Iris pigment epithelial cell (primary cell): ENCODE measurements around the gene CAVIN1.
"Not testable (repeated sequence)": the region's sequence is repeated elsewhere in the genome, so short reads cannot be mapped to it uniquely, and the experiment has no call there.

Experiments used
- DNase-seq: peaks from one replicate; pipeline ENCODE4 v3.0.0-alpha.2; 2011; ENCODE audit warnings: low read depth

The CAVIN1 gene, protein sequence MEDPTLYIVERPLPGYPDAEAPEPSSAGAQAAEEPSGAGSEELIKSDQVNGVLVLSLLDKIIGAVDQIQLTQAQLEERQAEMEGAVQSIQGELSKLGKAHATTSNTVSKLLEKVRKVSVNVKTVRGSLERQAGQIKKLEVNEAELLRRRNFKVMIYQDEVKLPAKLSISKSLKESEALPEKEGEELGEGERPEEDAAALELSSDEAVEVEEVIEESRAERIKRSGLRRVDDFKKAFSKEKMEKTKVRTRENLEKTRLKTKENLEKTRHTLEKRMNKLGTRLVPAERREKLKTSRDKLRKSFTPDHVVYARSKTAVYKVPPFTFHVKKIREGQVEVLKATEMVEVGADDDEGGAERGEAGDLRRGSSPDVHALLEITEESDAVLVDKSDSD

GRCh38 chr17:42422958-42423712 lies at the start of gene CAVIN1:
TSS of gene CAVIN1 (minus strand) at chr17:42423256. CDS start at chr17:42423097, 159 bp downstream.
- peak; percentile 97 for DNase-seq

DNA sequence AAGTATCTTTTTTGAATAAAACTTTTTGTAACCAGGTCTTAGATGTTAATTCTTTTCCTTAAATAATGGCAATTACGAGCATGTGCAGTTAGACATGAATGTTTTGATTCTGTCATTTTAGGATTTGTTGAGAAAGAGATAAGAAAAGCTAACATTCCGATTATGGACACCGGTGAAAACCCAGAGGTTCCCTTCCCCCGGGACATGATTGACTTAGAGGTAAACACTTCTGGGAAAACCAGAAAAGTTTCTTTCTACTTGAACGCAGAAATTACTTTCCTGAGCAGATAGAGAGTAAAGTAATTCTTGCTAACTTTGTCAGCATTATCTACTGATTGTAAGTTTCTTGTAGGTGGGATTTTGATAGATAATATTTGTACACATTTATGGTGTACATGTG lies 44.8 kb upstream of the CAVIN1 start:
- DNase-seq: no peak

- no peak for DNase-seq
Observed at GRCh38 chr17:42463976-42464400, 40.9 kb upstream of the CAVIN1 start.

DNA sequence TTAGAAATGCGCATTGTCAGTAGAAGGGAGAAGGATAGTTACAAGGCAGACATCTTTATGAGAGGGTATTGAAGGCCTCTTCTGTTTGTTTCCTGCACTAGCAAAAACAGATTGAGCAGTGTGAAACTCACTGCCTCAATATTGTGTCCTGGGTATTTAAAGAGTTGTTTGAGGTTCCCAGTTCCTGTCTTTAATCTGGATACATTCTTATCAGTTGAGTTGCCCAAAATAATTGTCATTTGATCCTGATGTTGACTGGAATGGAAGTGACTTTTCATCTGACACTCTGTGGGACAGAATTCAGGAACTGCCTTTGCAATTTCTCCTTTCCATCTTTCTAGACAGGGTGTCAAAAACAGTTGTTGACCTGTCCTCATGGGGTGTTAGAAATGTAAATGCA lies 37.3 kb upstream of the CAVIN1 start:
- no peak for DNase-seq

- peak; percentile 83 for DNase-seq
Observed at GRCh38 chr17:42459801-42460281, 36.8 kb upstream of the CAVIN1 start.

GRCh38 chr17:42459256-42459800 lies 36.3 kb upstream of the CAVIN1 start:
- peak; percentile 72 for DNase-seq

GRCh38 chr17:42458497-42459255 lies 35.6 kb upstream of the CAVIN1 start, which contains the start of gene ATP6V0A1:
TSS of gene ATP6V0A1 (plus strand) at chr17:42458878. CDS start at chr17:42460895, 2,017 bp downstream.
- peak; percentile 89 for DNase-seq

GRCh38 chr17:42457107-42457792 lies 34.2 kb upstream of the CAVIN1 start:
- DNase-seq: peak; percentile 26

DNA sequence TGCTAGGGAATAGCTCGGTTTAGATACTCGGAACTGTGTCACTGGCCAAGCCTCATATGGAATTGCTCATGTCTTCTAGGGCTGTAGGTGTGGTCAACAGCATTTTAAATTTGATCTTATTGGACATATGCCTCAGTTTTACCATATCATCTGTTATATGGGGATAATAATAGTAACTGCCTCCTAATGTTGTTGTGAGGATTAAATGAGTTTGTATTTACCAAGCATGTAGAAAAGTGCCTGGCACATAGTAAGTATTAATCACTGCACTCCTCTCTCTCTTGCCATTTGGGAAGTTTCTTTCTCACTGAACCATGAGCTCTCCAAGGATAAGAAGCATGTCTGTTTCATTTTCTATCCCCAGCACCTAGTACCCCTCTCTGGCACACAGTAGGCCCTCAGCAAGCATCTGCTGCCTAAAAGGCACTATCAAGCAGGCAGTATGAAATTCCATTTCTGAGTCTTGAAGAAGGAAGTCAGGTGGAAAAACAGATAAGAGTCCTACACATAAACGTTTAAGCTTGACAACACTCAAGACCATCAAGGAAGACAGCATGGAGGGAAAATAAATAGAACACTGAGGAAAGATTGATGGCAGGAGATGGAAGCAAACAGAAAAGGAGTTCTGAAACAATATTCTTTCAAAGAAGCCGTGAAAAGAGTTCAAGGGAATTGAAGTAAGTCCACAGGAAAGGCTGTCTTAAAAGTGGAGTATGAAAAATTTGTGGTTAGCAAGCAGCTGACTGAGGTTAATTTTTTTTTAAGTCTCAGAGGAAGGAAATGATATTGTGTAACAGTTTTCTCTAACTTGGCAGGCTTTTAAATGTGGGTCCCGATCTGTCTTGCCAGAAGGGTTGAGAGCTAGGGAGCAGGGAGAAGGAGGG lies 33.4 kb upstream of the CAVIN1 start:
- DNase-seq: peak; percentile 90

GRCh38 chr17:42454987-42455386 lies 31.9 kb upstream of the CAVIN1 start:
- DNase-seq: not testable (repeated sequence)

DNA sequence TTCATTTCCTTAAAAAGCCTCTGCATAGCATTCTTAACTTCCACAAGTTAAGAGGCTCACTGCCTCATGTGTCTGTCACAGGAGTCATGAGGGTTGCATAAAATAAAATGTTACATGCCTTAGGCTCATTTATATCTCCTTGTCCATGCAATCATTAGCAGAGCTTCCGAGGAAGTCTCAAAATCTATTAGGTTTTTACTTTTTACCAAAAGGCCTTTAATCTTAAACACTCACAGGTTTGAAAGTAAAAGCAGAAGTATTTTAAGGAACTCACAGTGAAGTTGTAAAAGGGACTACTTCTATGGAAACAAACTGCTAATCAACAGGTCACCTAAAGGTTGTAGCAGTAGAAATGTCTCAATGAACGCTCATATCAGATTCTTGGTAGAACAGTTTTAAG lies 30.4 kb upstream of the CAVIN1 start:
- DNase-seq: no peak

DNA sequence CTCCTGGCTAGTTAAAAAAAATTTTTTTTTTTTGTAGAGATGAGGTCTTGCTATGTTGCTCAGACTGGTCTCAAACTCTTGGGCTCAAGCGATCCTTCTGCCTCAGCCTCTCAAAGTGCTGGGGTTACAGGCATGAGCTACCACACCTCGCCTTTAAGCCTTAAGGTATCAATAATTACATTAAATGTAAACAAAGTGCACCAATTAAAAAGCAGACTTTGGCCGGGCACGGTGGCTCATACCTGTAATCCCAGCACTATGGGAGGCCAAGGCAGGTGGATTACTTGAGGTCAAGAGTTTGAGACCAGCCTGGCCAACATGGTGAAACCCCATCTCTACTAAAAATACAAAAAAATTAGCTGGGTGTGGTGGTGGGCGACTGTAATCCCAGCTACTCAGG lies 28.2 kb upstream of the CAVIN1 start:
- not testable (repeated sequence) for DNase-seq

- DNase-seq: not testable (repeated sequence)
Observed at GRCh38 chr17:42449838-42450237, 26.8 kb upstream of the CAVIN1 start.

DNA sequence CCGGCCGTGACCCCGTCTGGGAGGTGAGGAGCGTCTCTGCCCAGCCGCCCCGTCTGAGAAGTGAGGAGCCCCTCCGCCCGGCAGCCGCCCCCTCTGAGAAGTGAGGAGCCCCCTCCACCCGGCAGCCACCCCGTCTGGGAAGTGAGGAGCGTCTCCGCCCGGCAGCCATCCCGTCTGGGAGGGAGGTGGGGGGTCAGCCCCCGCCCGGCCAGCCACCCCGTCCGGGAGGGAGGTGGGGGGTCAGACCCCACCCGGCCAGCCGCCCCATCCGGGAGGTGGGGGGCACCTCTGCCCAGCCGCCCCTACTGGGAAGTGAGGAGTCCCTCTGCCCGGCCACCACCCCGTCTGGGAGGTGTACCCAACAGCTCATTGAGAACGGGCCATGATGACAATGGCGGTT lies 26.1 kb upstream of the CAVIN1 start:
- not testable (repeated sequence) for DNase-seq

- no peak for DNase-seq
Observed at GRCh38 chr17:42442196-42442565, 19.1 kb upstream of the CAVIN1 start.

GRCh38 chr17:42441371-42442195 lies 18.5 kb upstream of the CAVIN1 start:
- DNase-seq: no peak

- DNase-seq: peak; percentile 41
Observed at GRCh38 chr17:42438600-42439567, 15.8 kb upstream of the CAVIN1 start.

- peak; percentile 85 for DNase-seq
Observed at GRCh38 chr17:42436391-42436790, 13.3 kb upstream of the CAVIN1 start.
